OCI-LY7 (cell line): ENCODE measurements around the gene NUP42. TPM values are rescaled to one million over a fixed set of nuclear protein-coding genes. Genes with fewer than 3 reads are reported as not detected.

ENCODE experiments used
- BruUV-seq: library from RNA; stranded (reverse); fragments of 400-500 nt; replicated peaks from 2 replicates; lab custom pipeline; 2021; lab: Mats Ljungman, UMichigan
- CTCF ChIA-PET: fragments of 300-600 bp; sonication (Branson Sonifier 250); formaldehyde crosslinking; loops from one replicate; lab custom pipeline; 2022; ENCODE audit warnings: antibody characterized with exemption; ENCODE audit not compliant: unreplicated experiment; lab: Charles Lee
- POLR2A ChIA-PET: fragments of 300-600 bp; sonication (Branson Sonifier 250); formaldehyde crosslinking; loops from one replicate; lab custom pipeline; 2022; ENCODE audit warnings: antibody characterized with exemption; lab: Charles Lee
- DNase-seq: peaks from one replicate; pipeline ENCODE4 v3.0.0-alpha.2; 2015; ENCODE audit warnings: low spot score
- H2AFZ ChIP-seq: fragments of 200-600 bp; sonication (generic), shearing (Covaris generic); 2 replicates; pipeline ENCODE4 v1.6.1; 2014; ENCODE audit warnings: mild to moderate bottlenecking, antibody characterized with exemption, low read length, moderate library complexity
- H3K27ac ChIP-seq: fragments of 200-600 bp; sonication (generic); 2 replicates; pipeline ENCODE4 v1.5.1; 2014; ENCODE audit warnings: mixed run types, low read depth, mild to moderate bottlenecking, moderate library complexity, low read length, inconsistent platforms; ENCODE audit not compliant: poor library complexity, severe bottlenecking
- H3K36me3 ChIP-seq: fragments of 200-600 bp; sonication (generic); 2 replicates; pipeline ENCODE4 v1.6.1; 2014; ENCODE audit warnings: mild to moderate bottlenecking, antibody characterized with exemption, low read length, moderate library complexity, mixed read lengths; ENCODE audit not compliant: insufficient read depth
- H3K4me1 ChIP-seq: fragments of 200-600 bp; sonication (generic); 2 replicates; pipeline ENCODE4 v1.5.1; 2014; ENCODE audit warnings: mild to moderate bottlenecking, low read length; ENCODE audit not compliant: insufficient read depth, poor library complexity, severe bottlenecking
- H3K4me2 ChIP-seq: fragments of 200-600 bp; sonication (generic); 2 replicates; pipeline ENCODE4 v1.6.1; 2014; ENCODE audit warnings: mild to moderate bottlenecking, low read length
- H3K4me3 ChIP-seq: fragments of 200-600 bp; sonication (generic); 2 replicates; pipeline ENCODE4 v1.5.1; 2014; ENCODE audit warnings: mild to moderate bottlenecking, low read depth, low read length; ENCODE audit not compliant: poor library complexity, severe bottlenecking
- H3K79me2 ChIP-seq: fragments of 200-600 bp; sonication (generic); 2 replicates; pipeline ENCODE4 v1.6.1; 2016; ENCODE audit warnings: low read depth, mild to moderate bottlenecking, low read length, moderate library complexity, mixed read lengths; ENCODE audit not compliant: insufficient read depth
- H3K9me2 ChIP-seq: fragments of 200-600 bp; sonication (generic); 2 replicates; pipeline ENCODE4 v1.6.1; 2016; ENCODE audit warnings: mild to moderate bottlenecking, low read length, mixed read lengths; ENCODE audit not compliant: insufficient read depth
- H3K9me3 ChIP-seq: fragments of 200-600 bp; sonication (generic); 2 replicates; pipeline ENCODE4 v1.6.1; 2014; ENCODE audit warnings: mild to moderate bottlenecking, mixed run types, low read length, mixed read lengths
- H4K20me1 ChIP-seq: fragments of 200-600 bp; sonication (generic); 2 replicates; pipeline ENCODE4 v1.6.1; 2014; ENCODE audit warnings: mild to moderate bottlenecking, antibody characterized with exemption, low read length, moderate library complexity, mixed read lengths; ENCODE audit not compliant: insufficient read depth
- CTCF ChIP-seq: fragments of 200-600 bp; sonication (generic); conservative IDR thresholded peaks from 2 replicates; pipeline ENCODE4 v1.5.1; 2014; ENCODE audit warnings: mild to moderate bottlenecking, antibody characterized with exemption, low read length, moderate library complexity, mixed read lengths
- EZH2phosphoT487 ChIP-seq: fragments of 200-600 bp; sonication (generic); IDR thresholded peaks from 2 replicates; pipeline ENCODE4 v1.6.1; 2018; ENCODE audit warnings: low read depth, borderline replicate concordance, mild to moderate bottlenecking, mixed run types, antibody characterized with exemption, low read length, moderate library complexity, mixed read lengths
- intact Hi-C: fragments of 100-400 bp; cut with micrococcal nuclease; formaldehyde crosslinking; loops from one replicate; pipeline ENCODE4 v1.10.0; 2022; ENCODE audit not compliant: unreplicated experiment
- total RNA-seq, 2 experiments: library from RNA; depleted of rRNA in 1 of 2; stranded (reverse); fragments of >200 nt in 1 of 2; shearing (Covaris generic) in 1 of 2; gene quantifications; 2 replicates each; pipeline ENCODE4 v1.2.3, GENCODE V29; 2014 to 2022

NUP42 gene
- total RNA-seq, 2 experiments from 2014 or later, result 73.4 to 103 TPM

GRCh38 chr7:23212841-23213240, 31.0 kb downstream of the NUP42 start:
- TF ChIP-seq EZH2phosphoT487, result no peak
- TF ChIP-seq CTCF, result no peak
- Histone ChIP-seq H3K79me2 (no peaks in the 10 kb centered on the region), H3K9me3 (no peaks in the 10 kb centered on the region), H3K9me2 (no peaks in the 10 kb centered on the region), H4K20me1 (no peaks in the 10 kb centered on the region), H2AFZ (no peak overlapping the region), H3K4me3 (no peak overlapping the region), H3K36me3 (no peaks in the 10 kb centered on the region), H3K4me1 (no peaks in the 10 kb centered on the region), H3K4me2 (no peak overlapping the region), H3K27ac (no peak overlapping the region)
- ChIA-PET CTCF (no interaction called here), POLR2A (interaction anchor here (0.6 to 1.7 kb wide), 2 partner anchors 10 to 125 kb away, joined by 3 to 4 read pairs; no protein-coding TSS in a partner anchor)
- no TSS peak for BruUV-seq
- intact Hi-C loops, result no loop called here
- DNase-seq, result no peak

DNA sequence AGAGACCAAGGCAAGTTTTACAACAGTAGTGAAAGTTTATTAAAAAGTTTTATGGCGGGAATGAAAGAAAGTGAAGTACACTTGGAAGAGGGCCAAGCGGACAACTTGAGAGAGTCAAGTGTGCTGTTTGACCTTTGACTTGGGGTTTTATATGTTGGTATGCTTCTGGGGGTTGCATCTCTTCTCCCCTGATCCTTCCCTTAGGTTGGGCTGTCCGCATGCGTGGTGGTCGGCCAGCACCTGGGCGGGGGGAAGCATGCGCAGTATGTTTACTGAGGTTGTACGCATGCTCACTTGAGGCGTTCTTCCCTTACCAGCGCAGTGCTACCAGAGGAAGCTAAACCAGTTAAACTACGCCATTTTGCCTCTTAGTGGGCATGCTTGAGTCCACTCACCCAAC, 31.9 kb downstream of the NUP42 start:
- intact Hi-C loops, result no loop called here
- ChIA-PET CTCF (no interaction called here), POLR2A (no interaction called here)
- no peak overlapping the region for H3K4me2 ChIP-seq
- no peaks in the 10 kb centered on the region for H3K4me1 ChIP-seq
- no peaks in the 10 kb centered on the region for H4K20me1 ChIP-seq
- TF ChIP-seq CTCF, result no peak
- TF ChIP-seq EZH2phosphoT487, result no peak
- H3K9me2 ChIP-seq, result no peaks in the 10 kb centered on the region
- no peak overlapping the region for H2AFZ ChIP-seq
- H3K4me3 ChIP-seq, result no peak overlapping the region
- no peaks in the 10 kb centered on the region for H3K9me3 ChIP-seq
- DNase-seq, result no peak
- H3K79me2 ChIP-seq, result no peaks in the 10 kb centered on the region
- H3K27ac ChIP-seq, result no peak overlapping the region
- no peaks in the 10 kb centered on the region for H3K36me3 ChIP-seq
- no TSS peak for BruUV-seq

GRCh38 chr7:23214423-23214822, 32.6 kb downstream of the NUP42 start:
- intact Hi-C loops, result no loop called here
- Histone ChIP-seq H3K4me3 (no peak overlapping the region), H3K4me1 (no peaks in the 10 kb centered on the region), H3K36me3 (no peaks in the 10 kb centered on the region), H2AFZ (no peak overlapping the region), H3K9me3 (no peaks in the 10 kb centered on the region), H3K27ac (no peak overlapping the region), H4K20me1 (no peaks in the 10 kb centered on the region), H3K9me2 (no peaks in the 10 kb centered on the region), H3K79me2 (no peaks in the 10 kb centered on the region), H3K4me2 (no peak overlapping the region)
- DNase-seq, result no peak
- CTCF ChIA-PET, result no interaction called here
- TF ChIP-seq CTCF (no peak), EZH2phosphoT487 (no peak)
- no TSS peak for BruUV-seq
- POLR2A ChIA-PET, result interaction anchor here (0.5 to 2.1 kb wide), 4 partner anchors 13 to 219 kb away, joined by 3 to 8 read pairs (median 5); no protein-coding TSS in a partner anchor
